Fibroblast of skin of right quadriceps (primary cell): ENCODE data around the gene STIM2.
A peak's percentile ranks its signal among the peaks of the same experiment; 100 is the strongest.
"Not testable (repeated sequence)": the region's sequence is repeated elsewhere in the genome, so short reads cannot be mapped to it uniquely, and the experiment has no call there.

Source experiments
- DNase-seq: peaks from one replicate; pipeline ENCODE4 v3.0.0-alpha.2; 2013

The STIM2 gene

GRCh38 chr4:26860157-26860921, at the start of gene STIM2:
STIM2 (plus strand) TSS chr4:26860841.
- peak; percentile 97 for DNase-seq

GRCh38 chr4:26811571-26811970, 49.1 kb upstream of the STIM2 start:
- DNase-seq = not testable (repeated sequence)

GRCh38 chr4:26812049-26812714, 48.5 kb upstream of the STIM2 start:
- no peak for DNase-seq

DNA sequence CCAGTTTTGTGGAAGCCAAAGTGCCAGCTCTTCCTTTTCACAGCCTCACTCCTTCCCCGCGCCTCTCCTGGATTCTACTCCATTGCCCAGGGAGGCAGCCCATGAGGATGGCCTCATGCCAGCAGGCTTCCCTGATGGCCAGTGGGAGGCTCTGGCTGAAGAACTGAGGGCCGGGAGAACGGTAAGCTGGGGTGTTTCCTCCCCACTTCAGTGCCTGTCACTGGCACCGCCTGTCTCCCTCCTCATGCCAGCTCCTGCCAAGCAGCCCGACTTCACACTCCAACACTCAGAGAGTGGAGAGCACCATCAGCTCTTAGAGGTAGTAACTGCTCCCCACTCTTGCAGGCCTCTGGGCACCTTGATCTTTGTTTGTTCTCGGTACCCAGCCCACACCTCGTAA, 46.9 kb upstream of the STIM2 start:
- no peak for DNase-seq

DNA sequence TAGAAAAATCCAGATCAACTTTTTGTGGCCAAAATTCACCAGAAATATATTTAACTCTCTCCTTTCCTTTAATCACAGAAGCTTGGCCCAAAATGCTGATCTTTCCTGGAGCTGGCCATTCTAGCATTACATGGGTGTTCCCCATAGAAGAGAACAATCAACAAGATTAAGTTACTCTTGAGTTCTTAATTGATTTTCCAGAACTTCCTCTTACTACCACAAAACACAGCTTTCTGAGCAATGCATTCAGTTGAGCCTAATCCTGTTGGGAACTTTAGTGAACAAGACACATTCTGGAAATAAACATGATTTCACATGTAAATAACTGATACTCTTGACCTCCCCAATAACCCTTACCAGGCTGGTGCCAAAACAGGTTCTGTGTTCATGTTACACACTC, 45.4 kb upstream of the STIM2 start:
- DNase-seq = no peak

DNA sequence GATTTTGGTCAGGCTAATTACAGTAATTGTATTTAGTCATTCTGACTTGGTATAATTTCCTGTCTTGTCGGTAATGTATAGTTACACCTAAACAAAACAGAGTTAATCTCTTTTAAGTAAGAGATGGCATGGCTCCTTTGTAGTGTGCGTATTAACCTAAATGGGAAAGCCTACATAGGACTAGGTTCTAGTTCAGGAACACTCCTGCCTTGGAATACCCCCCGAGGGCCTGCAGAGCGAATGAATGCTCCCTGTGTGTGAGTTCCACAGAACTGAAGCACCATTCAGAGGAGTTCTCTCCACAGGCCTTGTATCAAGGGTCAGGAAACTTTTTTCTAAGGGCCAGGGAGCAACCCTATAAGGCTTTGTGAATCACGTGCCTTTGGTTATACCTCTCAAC, 44.9 kb upstream of the STIM2 start:
- DNase-seq = no peak

DNA sequence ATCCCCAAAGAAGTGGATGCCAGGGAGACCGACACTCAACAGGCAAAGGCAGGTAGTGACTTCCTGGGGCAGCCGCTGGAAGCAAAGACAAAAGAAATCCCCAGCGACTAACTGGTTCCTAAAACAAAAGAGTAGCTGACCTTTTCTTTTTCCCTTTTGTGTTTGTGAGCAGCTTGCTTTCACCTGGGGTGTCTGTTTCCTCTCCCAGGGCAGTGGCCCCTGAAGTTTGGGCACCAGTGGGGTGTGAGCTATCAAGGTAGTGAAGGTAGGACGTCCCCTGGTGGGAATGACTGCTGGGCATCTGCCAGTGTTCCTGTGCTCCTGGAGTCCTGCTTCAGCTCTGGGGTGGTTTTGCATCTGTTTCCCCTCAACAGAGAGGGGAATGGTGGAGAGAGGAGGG, 41.6 kb upstream of the STIM2 start:
- no peak for DNase-seq

GRCh38 chr4:26819478-26820095, 41.1 kb upstream of the STIM2 start:
- no peak for DNase-seq

DNA sequence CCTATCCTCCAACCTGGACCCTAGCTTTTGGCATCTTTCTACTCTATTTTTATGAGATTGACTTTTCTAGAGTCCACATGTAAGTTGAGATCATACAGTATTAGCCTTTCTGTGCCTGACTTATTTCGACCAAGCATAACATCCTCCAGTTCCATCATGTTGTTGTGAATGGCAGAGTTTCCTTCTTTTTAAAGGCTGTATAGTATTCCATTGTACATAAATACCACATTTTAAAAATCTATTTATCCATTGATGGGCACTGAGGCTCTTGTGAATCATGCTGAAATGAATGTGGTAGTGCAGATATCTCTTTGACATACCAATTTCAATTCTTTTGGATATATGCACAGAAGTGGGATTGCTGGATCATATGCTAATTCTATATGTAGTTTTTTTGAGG, 40.3 kb upstream of the STIM2 start:
- no peak for DNase-seq

DNA sequence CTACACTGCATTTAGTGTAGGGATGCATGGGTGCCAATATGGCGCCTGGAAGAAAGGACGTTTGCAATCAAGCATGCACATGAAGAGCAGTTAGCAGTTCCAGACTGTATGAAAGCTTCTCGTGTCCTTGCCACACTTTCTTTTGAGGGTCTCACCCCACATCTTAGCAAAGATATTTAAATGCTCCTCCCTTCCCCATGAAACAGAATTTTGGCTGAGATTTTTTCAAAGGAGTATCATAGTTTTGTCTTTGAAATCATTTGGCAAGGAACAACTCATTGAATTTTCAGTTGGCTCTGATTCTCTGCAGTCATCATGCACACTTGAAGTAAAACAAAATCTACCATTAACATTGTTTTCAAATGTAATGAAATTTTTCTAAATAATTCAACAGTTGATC, 39.6 kb upstream of the STIM2 start:
- no peak for DNase-seq

DNA sequence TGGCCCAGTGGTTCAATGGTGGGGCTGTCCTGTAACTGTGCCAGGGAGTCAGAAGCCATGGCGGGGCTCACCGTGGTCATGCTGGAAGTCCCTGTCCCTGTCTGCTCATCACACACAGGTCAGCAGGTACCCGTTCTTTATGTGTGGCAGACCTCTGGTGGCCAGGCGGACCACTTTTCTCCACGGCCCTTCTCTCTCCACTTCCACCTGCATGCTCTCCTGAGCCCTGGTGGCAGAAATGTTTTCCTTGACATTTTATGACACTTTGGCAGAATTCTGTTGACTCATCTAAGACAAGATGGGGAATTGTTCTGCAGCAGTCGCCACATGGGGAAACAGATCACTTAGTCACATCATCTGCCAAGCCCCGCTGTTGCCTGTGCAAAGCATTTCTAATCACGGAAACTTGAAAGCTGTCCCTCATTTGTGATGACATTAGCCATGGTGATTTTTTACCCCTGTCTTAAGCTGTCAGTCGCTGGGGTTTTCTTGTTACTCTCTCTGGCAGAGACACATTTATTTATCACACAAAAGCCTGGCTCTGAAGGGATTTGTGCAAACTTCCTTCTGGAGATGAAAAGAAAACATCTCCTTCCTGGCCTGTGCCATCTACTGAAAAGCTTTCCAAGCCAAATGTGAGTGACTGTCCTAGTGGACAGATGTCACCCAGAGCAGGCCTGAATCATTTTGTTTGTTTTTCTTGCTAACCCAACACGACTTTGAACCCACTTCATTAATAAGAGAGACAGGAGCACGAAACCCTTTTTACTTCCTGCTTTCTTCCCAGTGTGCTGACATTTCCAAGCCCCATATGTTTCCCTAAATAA, 38.8 kb upstream of the STIM2 start:
- DNase-seq = peak; percentile 10

GRCh38 chr4:26822546-26822945, 38.1 kb upstream of the STIM2 start:
- DNase-seq = no peak

GRCh38 chr4:26822974-26823373, 37.7 kb upstream of the STIM2 start:
- not testable (repeated sequence) for DNase-seq

DNA sequence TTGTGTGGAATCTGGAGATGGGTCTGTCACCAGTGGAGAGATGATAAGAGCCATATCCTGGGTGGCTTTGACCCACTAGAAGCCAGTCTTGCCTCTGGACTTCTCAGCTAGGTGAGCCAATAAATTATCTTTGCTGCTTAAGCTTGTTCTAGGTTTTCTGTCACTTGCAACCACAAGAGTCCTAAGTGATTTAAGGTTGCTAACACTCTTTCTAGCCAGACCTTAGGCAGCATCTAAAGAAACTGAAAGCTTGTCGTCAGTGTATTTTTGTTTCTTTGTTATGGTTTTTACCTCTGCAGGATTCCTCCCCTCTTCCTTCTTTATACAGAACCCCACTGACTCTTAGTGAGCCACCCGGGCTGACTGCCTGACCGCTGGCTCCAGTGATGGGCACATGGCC, 37.1 kb upstream of the STIM2 start:
- DNase-seq = no peak

DNA sequence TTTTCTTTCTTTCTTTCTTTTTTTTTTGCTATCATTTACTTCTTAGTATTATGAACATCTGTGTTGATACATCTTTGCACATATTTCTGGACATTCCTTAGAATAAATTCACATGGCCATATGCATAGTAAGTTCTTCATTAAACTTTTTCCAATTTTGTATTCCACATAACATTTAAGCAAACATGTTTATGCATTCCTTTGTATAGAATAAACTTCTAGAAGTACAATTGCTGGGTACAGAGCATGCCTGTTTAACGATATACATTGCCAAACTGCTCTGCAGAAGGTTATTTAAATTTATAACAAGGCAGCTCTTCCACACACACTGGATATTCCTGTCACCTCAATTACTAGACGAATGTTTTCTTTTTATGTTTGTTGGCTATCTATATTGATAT, 36.0 kb upstream of the STIM2 start:
- DNase-seq = no peak

GRCh38 chr4:26826721-26827120, 33.9 kb upstream of the STIM2 start:
- DNase-seq = no peak

DNA sequence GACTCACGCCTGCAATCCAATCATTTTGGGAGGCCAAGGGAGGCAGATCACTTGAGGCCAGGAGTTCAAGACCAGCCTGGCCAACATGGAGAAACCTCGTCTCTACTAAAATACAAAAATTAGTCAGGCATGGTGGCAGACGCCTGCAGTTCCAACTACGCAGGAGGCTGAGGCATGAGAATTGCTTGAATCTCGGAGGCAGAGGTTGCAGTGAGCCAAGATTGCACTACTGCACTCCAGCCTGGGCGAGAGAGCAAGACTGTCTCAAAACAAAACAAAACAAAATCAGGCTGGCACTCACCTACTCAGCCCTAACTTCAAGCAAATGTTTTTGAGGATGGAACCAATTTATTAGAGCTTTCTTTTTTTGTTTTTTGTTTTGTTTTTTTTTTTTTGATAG, 33.3 kb upstream of the STIM2 start:
- not testable (repeated sequence) for DNase-seq

- DNase-seq = no peak
Measured at GRCh38 chr4:26827798-26828197, 32.8 kb upstream of the STIM2 start.

DNA sequence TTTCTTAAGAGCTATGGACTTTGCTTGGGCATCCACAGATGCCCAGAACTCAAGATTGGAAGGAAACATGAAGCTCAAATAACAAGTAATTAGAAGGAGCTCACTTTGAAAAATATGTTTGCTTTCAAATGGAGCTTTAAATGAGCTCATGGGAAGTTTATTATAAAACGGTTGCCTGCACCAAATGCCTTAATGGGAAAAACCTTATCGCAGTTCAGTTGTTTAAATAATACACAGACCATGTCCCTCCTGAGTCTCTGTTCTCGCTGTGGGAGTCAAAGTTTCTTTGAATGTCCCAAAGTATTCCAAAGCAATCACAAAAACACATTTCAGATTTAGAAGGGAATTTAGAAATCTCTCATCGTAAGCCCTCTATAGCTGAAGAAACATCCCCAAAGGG, 31.6 kb upstream of the STIM2 start:
- no peak for DNase-seq

DNA sequence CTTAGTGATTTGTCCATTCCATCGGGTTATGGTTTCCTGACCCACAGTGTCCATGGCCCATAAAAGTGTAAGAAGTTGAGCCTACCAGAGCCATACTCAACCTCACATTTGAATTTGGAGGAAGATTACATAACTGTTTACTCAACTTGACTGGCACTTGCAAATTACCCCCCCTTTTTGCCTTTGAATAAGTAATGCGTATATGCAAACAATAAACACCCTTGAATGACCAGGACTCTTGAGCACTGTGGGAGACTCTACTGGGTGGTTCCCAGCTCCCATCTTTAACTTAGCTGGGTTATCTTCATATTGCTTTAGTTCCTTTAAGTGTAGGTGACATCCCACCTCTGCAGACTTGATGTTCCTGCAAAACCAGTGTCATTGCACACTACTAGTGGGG, 30.6 kb upstream of the STIM2 start:
- DNase-seq = no peak

DNA sequence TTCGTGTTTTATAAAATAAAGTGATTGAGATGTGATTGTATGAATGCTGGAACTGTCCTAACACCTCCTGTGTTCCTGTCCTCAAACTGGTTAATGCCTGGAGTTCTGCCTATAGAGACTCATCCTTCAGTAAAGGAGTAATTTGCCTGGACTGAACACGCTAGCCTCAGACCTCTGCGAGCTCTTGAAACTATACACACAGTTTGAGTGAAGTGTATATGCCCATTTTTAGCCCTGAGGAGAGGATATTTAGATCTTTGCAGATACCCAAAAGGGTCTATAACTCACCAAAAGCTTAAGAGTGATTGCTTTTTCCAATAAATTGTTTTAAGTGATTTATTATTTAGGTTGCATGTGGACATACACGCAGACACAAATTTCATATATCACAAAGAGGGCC, 29.9 kb upstream of the STIM2 start:
- no peak for DNase-seq

- DNase-seq = no peak
Measured at GRCh38 chr4:26836539-26836938, 24.1 kb upstream of the STIM2 start.
